Osteoblast (primary cell): ENCODE measurements around the gene LRRC37A. TPM values are rescaled to one million over a fixed set of nuclear protein-coding genes. Genes with fewer than 3 reads are reported as not detected.
"Not testable (repeated sequence)": the region's sequence is repeated elsewhere in the genome, so short reads cannot be mapped to it uniquely, and the experiment has no call there.

Source experiments
- DNase-seq: peaks from one replicate; pipeline ENCODE4 v3.0.0; 2011; ENCODE audit warnings: low spot score, mixed read lengths; ENCODE audit not compliant: insufficient read length; ENCODE audit errors: missing footprints
- H2AFZ ChIP-seq: 2 replicates; pipeline ENCODE4 v1.6.0; 2011; ENCODE audit warnings: mild to moderate bottlenecking, low read length
- H3K27ac ChIP-seq: 2 replicates; pipeline ENCODE4 v1.5.1; 2011; ENCODE audit warnings: mild to moderate bottlenecking, low read depth, low read length, moderate library complexity
- H3K27me3 ChIP-seq: 2 replicates; pipeline ENCODE4 v1.6.0; 2012; ENCODE audit warnings: mild to moderate bottlenecking, control low read depth, inconsistent platforms, low read length, moderate library complexity; ENCODE audit not compliant: insufficient read depth
- H3K36me3 ChIP-seq: 2 replicates; pipeline ENCODE4 v1.5.1; 2011; ENCODE audit warnings: mild to moderate bottlenecking, low read length, control low read depth, moderate library complexity; ENCODE audit not compliant: insufficient read depth
- H3K4me1 ChIP-seq: 2 replicates; pipeline ENCODE4 v1.5.1; 2011; ENCODE audit warnings: mild to moderate bottlenecking, low read length, control low read depth, moderate library complexity; ENCODE audit not compliant: insufficient read depth
- H3K4me2 ChIP-seq: 2 replicates; pipeline ENCODE4 v1.6.0; 2011; ENCODE audit warnings: mild to moderate bottlenecking, low read length; ENCODE audit not compliant: insufficient read depth
- H3K4me3 ChIP-seq: fragments of 200-600 bp; sonication (generic); 3 replicates; pipeline ENCODE4 v1.5.1; 2012; ENCODE audit warnings: mild to moderate bottlenecking, low read length, inconsistent platforms; ENCODE audit not compliant: insufficient read depth
- H3K79me2 ChIP-seq: 2 replicates; pipeline ENCODE4 v1.6.0; 2012; ENCODE audit warnings: mild to moderate bottlenecking, low read length, control low read depth, inconsistent platforms; ENCODE audit not compliant: insufficient read depth
- H3K9me3 ChIP-seq: 2 replicates; pipeline ENCODE4 v1.5.1; 2011; ENCODE audit warnings: low read depth, low read length, control low read depth
- H4K20me1 ChIP-seq: 2 replicates; pipeline ENCODE4 v1.6.0; 2012; ENCODE audit warnings: mild to moderate bottlenecking, low read length, control low read depth; ENCODE audit not compliant: insufficient read depth
- total RNA-seq: library from RNA; depleted of rRNA; stranded (reverse); fragments of >200 nt; gene quantifications from 2 replicates; pipeline ENCODE4 v1.2.3, GENCODE V29; 2012

LRRC37A gene
- total RNA-seq, 1 donor = 6.2 TPM

DNA sequence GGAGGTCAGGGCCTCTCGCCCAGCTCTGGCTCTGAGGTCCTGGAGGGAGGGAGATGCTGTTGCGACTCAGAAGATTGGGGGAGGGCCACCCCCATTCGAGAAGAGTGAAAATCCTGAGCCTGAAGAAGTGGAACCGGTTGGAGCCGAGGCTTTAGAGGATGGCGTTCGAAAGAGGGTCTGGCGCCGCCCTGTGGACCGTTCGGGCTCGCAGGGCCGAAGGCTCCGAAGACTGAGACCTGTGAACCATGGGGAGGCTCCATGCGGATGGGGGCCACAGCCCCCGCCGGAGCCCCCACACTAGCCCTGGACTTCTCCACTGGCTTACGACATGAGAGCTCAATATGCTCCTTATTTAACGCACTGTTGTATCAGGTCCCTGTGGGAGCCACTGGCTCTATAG, 46.3 kb downstream of the LRRC37A start:
- H2AFZ ChIP-seq, H3K4me3 ChIP-seq, H3K36me3 ChIP-seq, H3K4me2 ChIP-seq, H3K9me3 ChIP-seq, H3K4me1 ChIP-seq, H3K27ac ChIP-seq, H3K27me3 ChIP-seq, DNase-seq, H3K79me2 ChIP-seq, H4K20me1 ChIP-seq: not testable (repeated sequence)

- H3K27me3 ChIP-seq, H2AFZ ChIP-seq, H3K4me1 ChIP-seq, DNase-seq, H3K27ac ChIP-seq, H3K9me3 ChIP-seq, H3K79me2 ChIP-seq, H3K4me3 ChIP-seq, H3K36me3 ChIP-seq, H4K20me1 ChIP-seq, H3K4me2 ChIP-seq: not testable (repeated sequence)
Observed at GRCh38 chr17:46342131-46342530, 47.2 kb downstream of the LRRC37A start.

- H2AFZ ChIP-seq, H3K4me1 ChIP-seq, H4K20me1 ChIP-seq, H3K27ac ChIP-seq, DNase-seq, H3K4me2 ChIP-seq, H3K79me2 ChIP-seq, H3K36me3 ChIP-seq, H3K4me3 ChIP-seq, H3K9me3 ChIP-seq, H3K27me3 ChIP-seq: not testable (repeated sequence)
Observed at GRCh38 chr17:46348345-46348744, 53.4 kb downstream of the LRRC37A start.

DNA sequence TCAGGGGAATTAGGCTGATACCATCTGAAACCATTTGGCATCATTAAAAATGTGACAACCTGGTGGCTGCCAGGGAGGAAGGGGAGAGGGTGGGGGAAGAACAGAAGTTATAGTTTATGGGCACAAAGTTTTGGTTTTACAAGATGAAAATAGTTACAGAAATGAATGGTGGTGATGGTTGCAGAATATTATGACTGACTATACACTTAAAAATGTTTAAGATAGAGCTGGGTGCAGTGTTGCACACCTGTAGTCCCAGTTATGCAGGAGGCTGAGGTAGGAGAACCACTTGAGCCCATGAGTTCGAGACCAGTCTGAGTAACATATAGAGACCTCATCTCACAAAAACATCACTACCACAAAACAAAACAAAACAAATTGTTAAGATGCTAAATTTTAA, 54.1 kb downstream of the LRRC37A start:
- H3K27me3 ChIP-seq, H3K4me1 ChIP-seq, H3K4me2 ChIP-seq, H3K9me3 ChIP-seq, H3K4me3 ChIP-seq, H3K27ac ChIP-seq, H2AFZ ChIP-seq, H4K20me1 ChIP-seq, DNase-seq, H3K36me3 ChIP-seq, H3K79me2 ChIP-seq: not testable (repeated sequence)

- not testable (repeated sequence) for H3K27me3 ChIP-seq, H3K4me1 ChIP-seq, H3K36me3 ChIP-seq, H2AFZ ChIP-seq, H3K79me2 ChIP-seq, DNase-seq, H3K4me2 ChIP-seq, H4K20me1 ChIP-seq, H3K9me3 ChIP-seq, H3K4me3 ChIP-seq, H3K27ac ChIP-seq
Observed at GRCh38 chr17:46353856-46354255, 58.9 kb downstream of the LRRC37A start.

- not testable (repeated sequence) for H3K27me3 ChIP-seq, H3K36me3 ChIP-seq, H3K9me3 ChIP-seq, H3K79me2 ChIP-seq, H4K20me1 ChIP-seq, H3K4me2 ChIP-seq, H3K27ac ChIP-seq, H2AFZ ChIP-seq, DNase-seq, H3K4me1 ChIP-seq
- peak overlapping the region; percentile 48 for H3K4me3 ChIP-seq
Observed at GRCh38 chr17:46361145-46361735, 66.3 kb downstream of the LRRC37A start.

GRCh38 chr17:46361755-46362154, 66.8 kb downstream of the LRRC37A start, which contains the start of gene ARL17B:
Gene ARL17B (minus strand): TSS chr17:46361766. CDS start chr17:46358397, 3,369 bp downstream.
- H3K27ac ChIP-seq, H3K9me3 ChIP-seq, H3K27me3 ChIP-seq, H3K36me3 ChIP-seq, H3K4me1 ChIP-seq, DNase-seq, H4K20me1 ChIP-seq, H3K4me2 ChIP-seq, H3K79me2 ChIP-seq, H2AFZ ChIP-seq: not testable (repeated sequence)
- H3K4me3 ChIP-seq = peak within 1 kb of the TSS; percentile 48

DNA sequence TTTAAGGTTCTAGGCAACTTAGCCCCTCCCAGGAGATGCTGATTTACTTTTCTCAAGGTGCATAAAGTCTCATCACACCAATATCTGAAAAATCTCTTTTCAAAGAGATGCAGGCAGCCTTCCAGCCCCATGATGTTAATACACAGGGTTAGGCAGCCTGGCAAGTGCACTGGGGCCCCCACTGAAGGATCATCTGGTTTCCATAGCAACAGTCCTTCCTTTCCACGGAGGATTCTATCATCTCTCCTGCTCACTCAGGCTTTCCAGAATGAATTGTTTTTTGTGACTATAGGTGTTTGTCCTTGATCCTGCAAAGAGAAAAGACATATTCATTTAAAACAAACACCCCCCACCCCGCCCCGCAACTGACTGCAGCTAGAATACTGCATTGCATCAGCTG, 72.6 kb downstream of the LRRC37A start:
- H3K27ac ChIP-seq, H4K20me1 ChIP-seq, H3K4me1 ChIP-seq, H3K27me3 ChIP-seq, H3K36me3 ChIP-seq, H2AFZ ChIP-seq, H3K4me2 ChIP-seq, H3K79me2 ChIP-seq, H3K9me3 ChIP-seq, H3K4me3 ChIP-seq, DNase-seq: not testable (repeated sequence)

- not testable (repeated sequence) for H2AFZ ChIP-seq, H3K4me1 ChIP-seq, H3K9me3 ChIP-seq, H3K79me2 ChIP-seq, H3K4me3 ChIP-seq, DNase-seq, H4K20me1 ChIP-seq, H3K27me3 ChIP-seq, H3K27ac ChIP-seq, H3K4me2 ChIP-seq, H3K36me3 ChIP-seq
Observed at GRCh38 chr17:46372236-46373229, 77.6 kb downstream of the LRRC37A start.
